HEK293 (cell line): Measurements from ENCODE around the gene ASCC1.

Experiments used
- CTCF ChIA-PET: fragments of 350-600 bp; formaldehyde crosslinking; extraction: SDS; loops from one replicate; lab custom pipeline; 2021; ENCODE audit warnings: antibody characterized with exemption; lab: Yijun Ruan, JAX
- POLR2A ChIA-PET: fragments of 300-600 bp; formaldehyde crosslinking; extraction: SDS; loops from one replicate; lab custom pipeline; 2020; ENCODE audit warnings: antibody characterized with exemption, inconsistent platforms; lab: Yijun Ruan, JAX
- H3K27ac ChIP-seq: fragments of 200-500 bp; sonication (Bioruptor generic); 2 replicates; pipeline ENCODE4 v1.5.1; 2014; ENCODE audit warnings: low read depth, low read length, control low read depth, inconsistent platforms; ENCODE audit errors: extremely low read depth
- H3K36me3 ChIP-seq, 2 experiments: fragments of 200-500 bp in 1 of 2; sonication (Bioruptor generic) in 1 of 2; 1 replicate in 1 of 2; 2 replicates in 1 of 2; pipeline ENCODE4 v1.5.1; 2014 to 2017; ENCODE audit warnings: inconsistent platforms in 2 of 2, low read length in 2 of 2; ENCODE audit not compliant: control insufficient read depth in 2 of 2, insufficient read depth in 1 of 2
- H3K4me1 ChIP-seq: fragments of 200-500 bp; sonication (Bioruptor generic); 2 replicates; pipeline ENCODE4 v1.5.1; 2014; ENCODE audit warnings: mild to moderate bottlenecking, low read length, inconsistent platforms; ENCODE audit not compliant: control insufficient read depth, insufficient read depth
- H3K4me3 ChIP-seq: 2 replicates; pipeline ENCODE4 v1.5.1; 2011; ENCODE audit warnings: low read depth, mild to moderate bottlenecking, control low read depth, low read length, moderate library complexity
- H3K9me3 ChIP-seq: fragments of 200-500 bp; sonication (Bioruptor generic); 2 replicates; pipeline ENCODE4 v1.5.1; 2014; ENCODE audit warnings: low read depth, low read length, inconsistent platforms; ENCODE audit not compliant: control insufficient read depth, insufficient read depth
- YY2 ChIP-seq: fragments of 450-650 bp; formaldehyde crosslinking; IDR thresholded peaks from 2 replicates; pipeline ENCODE4 v1.5.1; 2016; ENCODE audit warnings: missing biosample characterization, missing genetic modification characterization
- ZBTB20 ChIP-seq: fragments of 450-650 bp; formaldehyde crosslinking; IDR thresholded peaks from 2 replicates; pipeline ENCODE4 v1.5.1; 2016; ENCODE audit warnings: missing biosample characterization, missing genetic modification characterization
- ZFHX2 ChIP-seq: fragments of 450-650 bp; formaldehyde crosslinking; conservative IDR thresholded peaks from 2 replicates; pipeline ENCODE4 v1.5.1; 2016; ENCODE audit warnings: missing biosample characterization, missing genetic modification characterization
- ZIC2 ChIP-seq: fragments of 450-650 bp; formaldehyde crosslinking; IDR thresholded peaks from 2 replicates; pipeline ENCODE4 v1.5.1; 2016; ENCODE audit warnings: missing biosample characterization, missing genetic modification characterization
- ZNF174 ChIP-seq: fragments of 450-650 bp; formaldehyde crosslinking; IDR thresholded peaks from 2 replicates; pipeline ENCODE4 v1.5.0; 2017; ENCODE audit warnings: missing biosample characterization, mild to moderate bottlenecking, missing genetic modification characterization
- ZNF24 ChIP-seq: fragments of 450-650 bp; formaldehyde crosslinking; IDR thresholded peaks from 2 replicates; pipeline ENCODE4 v1.5.1; 2016; ENCODE audit warnings: missing biosample characterization, missing genetic modification characterization
- ZNF37A ChIP-seq: fragments of 450-650 bp; IDR thresholded peaks from 2 replicates; pipeline ENCODE4 v1.5.1; 2018; ENCODE audit warnings: missing biosample characterization, missing genetic modification characterization
- ZNF473 ChIP-seq: fragments of 450-650 bp; formaldehyde crosslinking; IDR thresholded peaks from 2 replicates; pipeline ENCODE4 v1.5.1; 2017; ENCODE audit warnings: missing biosample characterization, missing genetic modification characterization
- ZNF501 ChIP-seq: fragments of 450-650 bp; formaldehyde crosslinking; IDR thresholded peaks from 2 replicates; pipeline ENCODE4 v1.5.1; 2016; ENCODE audit warnings: missing biosample characterization, missing genetic modification characterization
- ZNF830 ChIP-seq: fragments of 450-650 bp; IDR thresholded peaks from 2 replicates; pipeline ENCODE4 v1.5.0; 2018; ENCODE audit warnings: missing biosample characterization, missing genetic modification characterization, low read depth, mild to moderate bottlenecking, moderate library complexity
- TF ChIP-seq, protein P1 (sequence below): fragments of 450-650 bp; formaldehyde crosslinking; IDR thresholded peaks from 2 replicates; pipeline ENCODE4 v1.5.1; 2016; ENCODE audit warnings: missing biosample characterization, missing genetic modification characterization, borderline replicate concordance
- TF ChIP-seq, protein P2 (sequence below): fragments of 450-650 bp; formaldehyde crosslinking; IDR thresholded peaks from 2 replicates; pipeline ENCODE4 v1.5.1; 2017; ENCODE audit warnings: missing biosample characterization, missing genetic modification characterization
- TF ChIP-seq, protein P3 (sequence below): fragments of 450-650 bp; formaldehyde crosslinking; IDR thresholded peaks from 2 replicates; pipeline ENCODE4 v1.5.1; 2016; ENCODE audit warnings: missing biosample characterization, missing genetic modification characterization

The ASCC1 gene

DNA sequence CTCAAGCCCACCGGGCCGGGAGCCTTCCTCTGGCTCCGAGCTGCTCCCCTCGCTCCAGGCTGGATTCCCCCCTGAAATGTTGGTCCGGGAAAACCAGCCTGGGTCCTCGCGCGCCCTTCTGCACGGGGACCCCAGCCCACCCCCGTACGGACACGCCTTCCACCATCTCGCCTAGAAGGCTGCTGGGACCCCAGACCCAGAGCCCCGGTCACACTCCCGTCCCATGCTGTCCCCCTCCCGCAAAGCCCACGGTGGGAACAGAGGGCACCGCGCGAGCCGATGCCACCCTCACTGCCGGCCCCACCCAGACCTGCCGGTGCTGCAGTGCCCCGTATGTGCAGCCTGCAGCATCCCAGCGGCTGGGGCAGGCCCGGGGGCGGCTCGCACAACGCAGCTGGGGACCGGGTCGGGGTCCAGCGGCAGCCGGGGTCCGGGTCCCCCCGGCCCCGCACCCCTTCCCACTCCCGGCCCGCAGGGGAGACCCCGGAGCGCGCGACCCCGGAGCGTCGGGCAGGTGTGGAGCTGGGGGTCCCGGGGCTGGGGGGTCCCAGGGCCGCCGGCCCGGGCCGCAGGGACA is 128.6 kb downstream of the ASCC1 start (continued):
- no peak for TF ChIP-seq ZFHX2 (tag by site-specific recombination)
- TF ChIP-seq, all 188 proteins: peak for 0

DNA sequence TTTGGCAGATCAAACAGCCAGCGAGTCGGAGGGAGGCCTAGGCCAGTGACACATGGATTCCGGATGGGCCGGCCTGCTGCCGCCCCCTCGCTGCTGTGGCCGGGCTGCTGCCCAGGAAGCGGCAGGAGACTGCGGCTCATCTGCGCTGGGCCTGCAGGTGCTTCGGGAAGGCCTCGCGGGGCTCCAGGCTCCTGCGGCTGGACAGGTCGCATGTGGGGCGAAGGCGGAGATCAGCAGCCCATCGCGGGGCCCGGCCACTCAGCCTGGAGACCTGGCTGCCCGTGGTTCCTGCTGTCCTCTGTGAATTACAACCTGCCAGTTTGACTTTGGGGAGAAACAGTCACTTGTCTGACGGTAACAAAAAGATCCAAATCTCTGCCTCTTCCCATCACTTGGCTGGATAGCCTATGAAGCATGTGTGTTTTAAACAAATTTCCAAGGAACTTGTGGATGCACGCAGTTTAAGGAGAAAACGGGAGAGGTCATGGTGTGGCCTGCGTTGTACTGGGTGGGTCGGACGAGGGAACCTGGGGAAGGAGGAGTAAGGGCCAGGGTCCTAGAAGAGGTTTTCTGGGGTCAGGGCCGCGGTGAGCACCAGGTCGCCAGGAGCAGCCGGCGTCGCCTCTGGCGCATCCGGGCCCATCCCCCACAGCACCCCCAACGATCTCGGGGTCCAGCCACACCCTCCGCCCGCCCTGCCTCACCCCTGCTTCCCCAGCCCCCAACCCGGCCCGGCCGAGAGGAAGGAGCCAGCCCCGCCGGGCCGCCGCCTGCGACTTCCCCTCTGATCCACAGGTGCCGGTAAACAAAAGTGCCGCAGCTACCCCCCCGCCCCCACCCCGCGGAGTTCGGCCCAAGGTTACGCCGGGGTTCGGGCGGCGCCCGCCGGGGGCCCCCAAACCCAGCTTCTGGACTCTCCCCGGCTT is 129.3 kb downstream of the ASCC1 start:
- Histone ChIP-seq H3K4me1 (peaks cover 8% of the 10 kb centered on the region), H3K36me3 (no peaks in the 10 kb centered on the region), H3K9me3 (no peaks in the 10 kb centered on the region), H3K4me3 (no peak overlapping the region), H3K27ac (no peak overlapping the region)
- TF ChIP-seq ZNF830 (tag by site-specific recombination) = no peak
- peak; percentile 28; the same call in 1 of the 2 replicates for TF ChIP-seq ZFHX2 (tag by site-specific recombination)
- no peak for TF ChIP-seq ZNF37A (tag by site-specific recombination)
- TF ChIP-seq, protein P1, sequence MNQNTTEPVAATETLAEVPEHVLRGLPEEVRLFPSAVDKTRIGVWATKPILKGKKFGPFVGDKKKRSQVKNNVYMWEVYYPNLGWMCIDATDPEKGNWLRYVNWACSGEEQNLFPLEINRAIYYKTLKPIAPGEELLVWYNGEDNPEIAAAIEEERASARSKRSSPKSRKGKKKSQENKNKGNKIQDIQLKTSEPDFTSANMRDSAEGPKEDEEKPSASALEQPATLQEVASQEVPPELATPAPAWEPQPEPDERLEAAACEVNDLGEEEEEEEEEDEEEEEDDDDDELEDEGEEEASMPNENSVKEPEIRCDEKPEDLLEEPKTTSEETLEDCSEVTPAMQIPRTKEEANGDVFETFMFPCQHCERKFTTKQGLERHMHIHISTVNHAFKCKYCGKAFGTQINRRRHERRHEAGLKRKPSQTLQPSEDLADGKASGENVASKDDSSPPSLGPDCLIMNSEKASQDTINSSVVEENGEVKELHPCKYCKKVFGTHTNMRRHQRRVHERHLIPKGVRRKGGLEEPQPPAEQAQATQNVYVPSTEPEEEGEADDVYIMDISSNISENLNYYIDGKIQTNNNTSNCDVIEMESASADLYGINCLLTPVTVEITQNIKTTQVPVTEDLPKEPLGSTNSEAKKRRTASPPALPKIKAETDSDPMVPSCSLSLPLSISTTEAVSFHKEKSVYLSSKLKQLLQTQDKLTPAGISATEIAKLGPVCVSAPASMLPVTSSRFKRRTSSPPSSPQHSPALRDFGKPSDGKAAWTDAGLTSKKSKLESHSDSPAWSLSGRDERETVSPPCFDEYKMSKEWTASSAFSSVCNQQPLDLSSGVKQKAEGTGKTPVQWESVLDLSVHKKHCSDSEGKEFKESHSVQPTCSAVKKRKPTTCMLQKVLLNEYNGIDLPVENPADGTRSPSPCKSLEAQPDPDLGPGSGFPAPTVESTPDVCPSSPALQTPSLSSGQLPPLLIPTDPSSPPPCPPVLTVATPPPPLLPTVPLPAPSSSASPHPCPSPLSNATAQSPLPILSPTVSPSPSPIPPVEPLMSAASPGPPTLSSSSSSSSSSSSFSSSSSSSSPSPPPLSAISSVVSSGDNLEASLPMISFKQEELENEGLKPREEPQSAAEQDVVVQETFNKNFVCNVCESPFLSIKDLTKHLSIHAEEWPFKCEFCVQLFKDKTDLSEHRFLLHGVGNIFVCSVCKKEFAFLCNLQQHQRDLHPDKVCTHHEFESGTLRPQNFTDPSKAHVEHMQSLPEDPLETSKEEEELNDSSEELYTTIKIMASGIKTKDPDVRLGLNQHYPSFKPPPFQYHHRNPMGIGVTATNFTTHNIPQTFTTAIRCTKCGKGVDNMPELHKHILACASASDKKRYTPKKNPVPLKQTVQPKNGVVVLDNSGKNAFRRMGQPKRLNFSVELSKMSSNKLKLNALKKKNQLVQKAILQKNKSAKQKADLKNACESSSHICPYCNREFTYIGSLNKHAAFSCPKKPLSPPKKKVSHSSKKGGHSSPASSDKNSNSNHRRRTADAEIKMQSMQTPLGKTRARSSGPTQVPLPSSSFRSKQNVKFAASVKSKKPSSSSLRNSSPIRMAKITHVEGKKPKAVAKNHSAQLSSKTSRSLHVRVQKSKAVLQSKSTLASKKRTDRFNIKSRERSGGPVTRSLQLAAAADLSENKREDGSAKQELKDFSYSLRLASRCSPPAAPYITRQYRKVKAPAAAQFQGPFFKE = no peak
- TF ChIP-seq ZIC2 (tag by site-specific recombination) = peak; percentile 24; the same call in 1 of the 2 replicates
- TF ChIP-seq, protein P2, sequence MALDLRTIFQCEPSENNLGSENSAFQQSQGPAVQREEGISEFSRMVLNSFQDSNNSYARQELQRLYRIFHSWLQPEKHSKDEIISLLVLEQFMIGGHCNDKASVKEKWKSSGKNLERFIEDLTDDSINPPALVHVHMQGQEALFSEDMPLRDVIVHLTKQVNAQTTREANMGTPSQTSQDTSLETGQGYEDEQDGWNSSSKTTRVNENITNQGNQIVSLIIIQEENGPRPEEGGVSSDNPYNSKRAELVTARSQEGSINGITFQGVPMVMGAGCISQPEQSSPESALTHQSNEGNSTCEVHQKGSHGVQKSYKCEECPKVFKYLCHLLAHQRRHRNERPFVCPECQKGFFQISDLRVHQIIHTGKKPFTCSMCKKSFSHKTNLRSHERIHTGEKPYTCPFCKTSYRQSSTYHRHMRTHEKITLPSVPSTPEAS (tag by site-specific recombination) = no peak
- ChIA-PET CTCF (interaction anchor here (0.9 kb wide), 1 partner anchor 39 kb away, joined by 3 read pairs; no protein-coding TSS in a partner anchor), POLR2A (no interaction called here)

DNA sequence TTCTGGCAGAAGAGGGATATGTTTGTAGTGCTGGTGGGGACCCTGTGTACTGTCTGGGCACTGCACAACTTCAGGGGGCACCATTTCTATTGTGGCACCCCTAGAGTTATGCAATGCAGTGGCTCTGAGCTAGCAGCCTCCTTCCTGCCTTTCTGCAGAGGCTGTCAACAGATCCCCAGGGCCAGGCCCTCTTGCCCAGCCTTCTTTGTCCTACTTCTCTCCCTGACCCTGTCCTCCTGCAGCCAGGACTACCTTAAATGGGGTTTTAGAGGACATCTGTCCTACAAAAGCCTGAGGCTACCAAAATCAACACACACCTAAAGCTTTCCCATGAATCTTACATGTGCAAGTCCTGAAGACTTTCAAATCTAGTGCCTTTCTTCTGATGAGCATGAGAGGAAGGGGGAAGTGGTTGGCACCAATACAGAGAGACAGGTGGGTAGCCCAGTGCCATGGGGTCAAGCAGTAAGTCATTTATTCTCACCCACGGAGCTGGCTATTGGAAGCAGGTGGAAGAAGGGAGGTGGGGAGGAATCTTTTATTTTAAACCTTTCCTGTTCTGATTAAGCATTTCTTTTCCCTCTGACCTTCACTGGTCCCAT is 130.1 kb downstream of the ASCC1 start:
- peaks cover 8% of the 10 kb centered on the region for H3K4me1 ChIP-seq
- no peak for TF ChIP-seq ZNF473 (tag by site-specific recombination)
- TF ChIP-seq, all 188 proteins: peak for 0
- H3K9me3 ChIP-seq = no peaks in the 10 kb centered on the region
- ChIA-PET CTCF (interaction anchor here (0.9 to 1.1 kb wide), 2 partner anchors 38 to 186 kb away, joined by 3 to 4 read pairs; no protein-coding TSS in a partner anchor), POLR2A (no interaction called here)
- H3K27ac ChIP-seq = no peak overlapping the region
- H3K4me3 ChIP-seq = no peak overlapping the region
- H3K36me3 ChIP-seq = no peaks in the 10 kb centered on the region

DNA sequence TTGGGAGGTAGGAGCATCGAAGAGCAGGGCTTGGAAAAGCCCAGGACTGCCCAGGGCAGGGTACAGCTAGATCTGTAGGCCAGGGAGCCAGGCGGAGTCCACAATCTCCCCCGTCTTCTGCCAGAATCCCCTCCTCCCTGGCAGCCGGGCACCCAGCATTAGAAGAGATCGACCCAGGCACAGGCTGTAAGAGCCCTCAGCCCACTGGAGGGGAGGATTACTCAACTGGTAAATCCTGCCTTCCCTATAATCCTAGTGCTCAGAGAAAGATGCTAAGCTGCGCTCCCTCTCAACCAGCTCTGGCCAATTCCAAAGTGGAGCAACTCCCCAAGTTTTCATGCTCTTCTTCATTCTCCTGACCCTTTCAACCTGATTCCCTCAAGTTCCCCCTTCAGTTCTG is 130.9 kb downstream of the ASCC1 start:
- TF ChIP-seq, protein P3, sequence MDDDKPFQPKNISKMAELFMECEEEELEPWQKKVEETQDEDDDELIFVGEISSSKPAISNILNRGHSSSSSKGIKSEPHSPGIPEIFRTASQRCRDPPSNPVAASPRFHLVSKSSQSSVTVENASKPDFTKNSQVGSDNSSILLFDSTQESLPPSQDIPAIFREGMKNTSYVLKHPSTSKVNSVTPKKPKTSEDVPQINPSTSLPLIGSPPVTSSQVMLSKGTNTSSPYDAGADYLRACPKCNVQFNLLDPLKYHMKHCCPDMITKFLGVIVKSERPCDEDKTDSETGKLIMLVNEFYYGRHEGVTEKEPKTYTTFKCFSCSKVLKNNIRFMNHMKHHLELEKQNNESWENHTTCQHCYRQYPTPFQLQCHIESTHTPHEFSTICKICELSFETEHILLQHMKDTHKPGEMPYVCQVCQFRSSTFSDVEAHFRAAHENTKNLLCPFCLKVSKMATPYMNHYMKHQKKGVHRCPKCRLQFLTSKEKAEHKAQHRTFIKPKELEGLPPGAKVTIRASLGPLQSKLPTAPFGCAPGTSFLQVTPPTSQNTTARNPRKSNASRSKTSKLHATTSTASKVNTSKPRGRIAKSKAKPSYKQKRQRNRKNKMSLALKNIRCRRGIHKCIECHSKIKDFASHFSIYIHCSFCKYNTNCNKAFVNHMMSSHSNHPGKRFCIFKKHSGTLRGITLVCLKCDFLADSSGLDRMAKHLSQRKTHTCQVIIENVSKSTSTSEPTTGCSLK = no peak
- no peak for TF ChIP-seq ZNF501 (tag by site-specific recombination)
- no peak for TF ChIP-seq YY2 (tag by site-specific recombination)
- no peak for TF ChIP-seq ZNF24 (tag by site-specific recombination)
- TF ChIP-seq ZNF174 = no peak
- TF ChIP-seq ZBTB20 = no peak
- TF ChIP-seq, all 188 proteins: peak for 0
- Histone ChIP-seq H3K9me3 (no peaks in the 10 kb centered on the region), H3K27ac (no peak overlapping the region), H3K4me1 (peaks cover 8% of the 10 kb centered on the region), H3K4me3 (no peak overlapping the region), H3K36me3 (no peaks in the 10 kb centered on the region)
- POLR2A ChIA-PET = no interaction called here
- CTCF ChIA-PET = interaction anchor here (1.1 kb wide), 2 partner anchors 128 to 187 kb away, joined by 3 to 4 read pairs; no protein-coding TSS in a partner anchor
